CD4-positive, alpha-beta T cell (primary cell): ENCODE measurements around the gene DPP4. TPM values are rescaled to one million over a fixed set of nuclear protein-coding genes. Genes with fewer than 3 reads are reported as not detected.

Experiments
- ATAC-seq: fragments of 200-7000 bp; cut with Tn5 transposase; one replicate; pipeline ENCODE4 v1.10.0; 2022; ENCODE audit warnings: mild to moderate bottlenecking; ENCODE audit not compliant: poor library complexity
- CTCF ChIA-PET: fragments of 350-600 bp; sonication (Branson Sonifier 250); formaldehyde crosslinking; loops from one replicate; lab custom pipeline; 2021; ENCODE audit warnings: antibody characterized with exemption, inconsistent platforms; lab: Charles Lee
- POLR2A ChIA-PET: fragments of 350-600 bp; sonication (Branson Sonifier 250); formaldehyde crosslinking; loops from one replicate; lab custom pipeline; 2021; ENCODE audit warnings: antibody characterized with exemption, inconsistent platforms; lab: Charles Lee
- DNase-seq, 14 experiments: peaks; one replicate each; pipeline ENCODE4 v3.0.0-alpha.2; 2013 to 2020; ENCODE audit warnings: mixed read lengths in 2 of 14
- H3K27ac ChIP-seq, 2 donors: one replicate each; pipeline versions ENCODE4 v1.5.1 to v1.7.0; 2013; ENCODE audit warnings: low read length in 2 of 2, low read depth in 1 of 2, mild to moderate bottlenecking in 1 of 2
- H3K27me3 ChIP-seq, 2 experiments: 1 replicate in 1 of 2; 2 replicates in 1 of 2; pipeline versions ENCODE4 v1.6.1 to v1.7.0; 2013; ENCODE audit warnings: low read length in 2 of 2, control low read depth in 1 of 2, mild to moderate bottlenecking in 1 of 2, moderate library complexity in 1 of 2; ENCODE audit not compliant: insufficient read depth in 2 of 2, control insufficient read depth in 1 of 2
- H3K36me3 ChIP-seq: one replicate; pipeline ENCODE4 v1.6.1; 2013; ENCODE audit warnings: low read length, control low read depth; ENCODE audit not compliant: insufficient read depth
- H3K4me1 ChIP-seq: one replicate; pipeline ENCODE4 v1.6.1; 2013; ENCODE audit warnings: low read length, control low read depth; ENCODE audit not compliant: insufficient read depth
- H3K4me3 ChIP-seq: one replicate; pipeline ENCODE4 v1.5.1; 2013; ENCODE audit warnings: mild to moderate bottlenecking, low read length, moderate library complexity
- H3K9me3 ChIP-seq, 2 experiments: 1 replicate in 1 of 2; 2 replicates in 1 of 2; pipeline versions ENCODE4 v1.6.1 to v1.7.0; 2013; ENCODE audit warnings: low read length in 2 of 2, mild to moderate bottlenecking in 2 of 2, control low read depth in 1 of 2, moderate library complexity in 1 of 2; ENCODE audit not compliant: control insufficient read depth in 1 of 2, insufficient read depth in 1 of 2
- H3K27ac Mint-ChIP-seq: one replicate; pipeline ENCODE4 v1.8.0; 2020; ENCODE audit warnings: mixed read lengths
- H3K27me3 Mint-ChIP-seq: one replicate; pipeline ENCODE4 v1.8.0; 2021; ENCODE audit warnings: mixed read lengths
- H3K36me3 Mint-ChIP-seq: one replicate; pipeline ENCODE4 v1.8.0; 2021; ENCODE audit warnings: low read depth, mixed read lengths
- H3K4me1 Mint-ChIP-seq: one replicate; pipeline ENCODE4 v1.8.0; 2021; ENCODE audit warnings: low read depth, mixed read lengths
- H3K4me3 Mint-ChIP-seq: one replicate; pipeline ENCODE4 v1.8.0; 2020; ENCODE audit warnings: mild to moderate bottlenecking, mixed read lengths
- H3K9me3 Mint-ChIP-seq: one replicate; pipeline ENCODE4 v1.8.0; 2020; ENCODE audit warnings: mixed read lengths
- intact Hi-C, 2 experiments: fragments of 100-400 bp; cut with DNase I in 1 of 2; cut with micrococcal nuclease in 1 of 2; formaldehyde crosslinking; loops; one replicate each; pipeline versions ENCODE4 v1.15.1 to v1.9.0; 2023 to 2025; cut with DNase I, micrococcal nuclease
- total RNA-seq, 174 experiments: library from RNA in 2 of 174; stranded (reverse) in 2 of 174; gene quantifications; one replicate each; pipeline ENCODE4 v1.2.3 and lab custom pipeline; 2021 to 2026
- TF ChIP-seq, protein P1 (sequence below): fragments of 200-600 bp; IDR thresholded peaks from one replicate; pipeline ENCODE4 v1.8.0; 2022; ENCODE audit warnings: antibody characterized with exemption, mild to moderate bottlenecking

DPP4 gene
- total RNA-seq, 2 experiments from 2014 or later: 15.5 to 16.7 TPM

DNA sequence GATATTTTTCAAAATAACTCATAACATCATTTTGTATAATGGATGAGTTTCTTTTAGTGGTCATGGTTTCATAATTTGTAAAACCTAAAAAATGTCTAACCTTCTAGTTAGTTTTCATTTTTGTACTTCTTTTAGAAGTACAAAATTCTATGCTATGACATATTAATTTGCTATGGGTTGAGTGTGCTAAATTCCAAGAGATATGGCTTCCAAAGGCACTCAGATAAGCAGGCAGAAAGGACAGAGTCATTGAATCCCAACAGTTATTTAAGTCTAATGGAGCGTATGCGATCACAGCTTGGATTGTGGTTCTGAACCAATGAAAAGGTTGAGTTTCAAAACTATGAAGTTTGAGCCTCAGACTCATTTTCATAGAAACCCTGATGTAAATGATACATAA lies 41.1 kb upstream of the DPP4 start:
- H3K4me3 Mint-ChIP-seq: no peak overlapping the region

DNA sequence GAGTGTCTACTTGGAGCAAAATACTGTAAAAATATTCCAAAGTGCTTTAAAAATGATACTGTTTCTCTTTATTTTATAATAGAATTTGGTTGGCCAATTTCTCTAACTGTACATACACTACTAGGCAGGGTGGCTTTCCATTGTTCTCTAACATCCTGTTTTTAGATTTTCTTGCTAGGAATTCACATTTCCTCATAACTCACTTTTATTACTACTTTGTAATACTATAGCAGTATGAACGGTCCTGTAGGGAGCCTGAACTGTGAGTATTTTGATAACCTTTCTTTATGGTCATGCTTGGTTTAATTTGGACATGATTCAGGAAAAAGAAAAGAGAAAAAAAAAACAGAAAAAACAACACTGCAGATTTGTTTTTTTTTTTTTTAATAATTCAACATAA lies 40.3 kb upstream of the DPP4 start:
- peaks cover 14% of the 10 kb centered on the region for H3K4me1 Mint-ChIP-seq
- DNase-seq (no peak), ATAC-seq (no peak)
- H3K36me3 ChIP-seq: no peaks in the 10 kb centered on the region
- H3K4me1 ChIP-seq: peaks cover 6% of the 10 kb centered on the region
- no peaks in the 10 kb centered on the region for H3K9me3 ChIP-seq
- TF ChIP-seq, protein P1, sequence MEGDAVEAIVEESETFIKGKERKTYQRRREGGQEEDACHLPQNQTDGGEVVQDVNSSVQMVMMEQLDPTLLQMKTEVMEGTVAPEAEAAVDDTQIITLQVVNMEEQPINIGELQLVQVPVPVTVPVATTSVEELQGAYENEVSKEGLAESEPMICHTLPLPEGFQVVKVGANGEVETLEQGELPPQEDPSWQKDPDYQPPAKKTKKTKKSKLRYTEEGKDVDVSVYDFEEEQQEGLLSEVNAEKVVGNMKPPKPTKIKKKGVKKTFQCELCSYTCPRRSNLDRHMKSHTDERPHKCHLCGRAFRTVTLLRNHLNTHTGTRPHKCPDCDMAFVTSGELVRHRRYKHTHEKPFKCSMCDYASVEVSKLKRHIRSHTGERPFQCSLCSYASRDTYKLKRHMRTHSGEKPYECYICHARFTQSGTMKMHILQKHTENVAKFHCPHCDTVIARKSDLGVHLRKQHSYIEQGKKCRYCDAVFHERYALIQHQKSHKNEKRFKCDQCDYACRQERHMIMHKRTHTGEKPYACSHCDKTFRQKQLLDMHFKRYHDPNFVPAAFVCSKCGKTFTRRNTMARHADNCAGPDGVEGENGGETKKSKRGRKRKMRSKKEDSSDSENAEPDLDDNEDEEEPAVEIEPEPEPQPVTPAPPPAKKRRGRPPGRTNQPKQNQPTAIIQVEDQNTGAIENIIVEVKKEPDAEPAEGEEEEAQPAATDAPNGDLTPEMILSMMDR: no peak
- ChIA-PET CTCF (no interaction called here), POLR2A (no interaction called here)
- H3K36me3 Mint-ChIP-seq: no peaks in the 10 kb centered on the region
- H3K27me3 Mint-ChIP-seq: no peaks in the 10 kb centered on the region
- H3K4me3 ChIP-seq: no peak overlapping the region
- intact Hi-C loops: no loop called here
- H3K4me3 Mint-ChIP-seq: no peak overlapping the region
- H3K27me3 ChIP-seq: no peaks in the 10 kb centered on the region
- no peak overlapping the region for H3K27ac Mint-ChIP-seq
- H3K9me3 Mint-ChIP-seq: peaks cover 6% of the 10 kb centered on the region
- H3K27ac ChIP-seq: no peak overlapping the region

More for the DNA sequence above, 41.1 kb upstream of the DPP4 start:
- Histone ChIP-seq H3K4me1 (peaks cover 6% of the 10 kb centered on the region), H3K27me3 (no peaks in the 10 kb centered on the region), H3K4me3 (no peak overlapping the region), H3K36me3 (no peaks in the 10 kb centered on the region), H3K9me3 (no peaks in the 10 kb centered on the region), H3K27ac (no peak overlapping the region)
- H3K36me3 Mint-ChIP-seq: no peaks in the 10 kb centered on the region
- intact Hi-C loops: no loop called here
- H3K27me3 Mint-ChIP-seq: no peaks in the 10 kb centered on the region
- DNase-seq (no peak), ATAC-seq (no peak)
- ChIA-PET POLR2A (no interaction called here), CTCF (no interaction called here)
- H3K27ac Mint-ChIP-seq: no peak overlapping the region
- TF ChIP-seq, protein P1: no peak
- H3K4me1 Mint-ChIP-seq: peaks cover 14% of the 10 kb centered on the region
- H3K9me3 Mint-ChIP-seq: peaks cover 6% of the 10 kb centered on the region

DNA sequence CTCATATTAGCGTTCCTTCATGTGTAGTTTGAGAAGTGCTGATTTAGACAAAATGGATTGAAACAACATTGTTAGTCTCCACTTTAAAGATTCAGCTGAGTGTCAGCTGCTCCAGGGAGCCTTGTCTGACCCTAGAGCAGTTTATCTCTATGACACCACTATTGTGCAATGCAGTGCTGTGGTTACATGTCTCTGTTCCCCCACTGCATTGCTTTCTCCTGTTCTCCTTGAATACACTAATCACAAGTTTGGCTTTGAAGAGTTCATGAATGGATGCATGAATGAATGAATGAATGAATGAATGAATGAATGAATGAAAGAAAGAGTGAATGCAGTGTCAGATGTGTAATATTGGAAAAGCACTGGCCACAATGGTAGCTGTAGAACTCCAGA lies 39.8 kb upstream of the DPP4 start:
- Histone ChIP-seq H3K27ac (no peak overlapping the region), H3K36me3 (no peaks in the 10 kb centered on the region), H3K4me1 (peaks cover 6% of the 10 kb centered on the region), H3K9me3 (no peaks in the 10 kb centered on the region), H3K27me3 (no peaks in the 10 kb centered on the region), H3K4me3 (no peak overlapping the region)
- intact Hi-C loops: no loop called here
- H3K27me3 Mint-ChIP-seq: no peaks in the 10 kb centered on the region
- POLR2A ChIA-PET: no interaction called here
- H3K4me3 Mint-ChIP-seq: no peak overlapping the region
- peaks cover 12% of the 10 kb centered on the region for H3K4me1 Mint-ChIP-seq
- DNase-seq: no peak
- CTCF ChIA-PET: no interaction called here
- H3K36me3 Mint-ChIP-seq: no peaks in the 10 kb centered on the region
- peaks cover 6% of the 10 kb centered on the region for H3K9me3 Mint-ChIP-seq
- TF ChIP-seq, protein P1: no peak
- H3K27ac Mint-ChIP-seq: no peak overlapping the region
- ATAC-seq: no peak
